ENCODE measurements around the gene MN1.

Gene MN1

GRCh38 chr22:27827604-27828587 is 26.3 kb upstream of the MN1 start:
- no peak for DNase-seq (ENCODE audit: low read depth in 2 of 2, low spot score in 1 of 2)

- DNase-seq (ENCODE audit: low read depth in 2 of 2, low spot score in 1 of 2): no peak
Measured at GRCh38 chr22:27825174-27825573, 23.6 kb upstream of the MN1 start.

DNA sequence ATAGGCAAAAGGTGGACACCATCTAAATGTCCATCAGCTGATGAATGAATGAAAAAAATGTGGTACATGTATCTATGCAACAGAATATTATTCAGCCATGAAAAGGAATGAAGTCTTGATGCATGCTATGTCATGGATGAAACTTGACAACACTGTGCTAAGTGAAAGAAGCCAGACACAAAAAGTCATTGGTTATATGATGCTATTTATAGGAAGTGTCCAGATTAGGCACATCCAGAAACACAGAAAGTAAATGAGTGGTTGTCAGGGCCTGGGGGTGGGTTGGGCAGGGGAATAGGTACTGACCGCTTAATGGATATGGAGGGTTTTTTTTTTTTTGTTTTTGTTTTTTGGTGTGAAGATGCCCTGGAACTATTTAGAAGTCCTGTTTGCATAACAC is 21.7 kb upstream of the MN1 start:
- DNase-seq (ENCODE audit: low read depth in 2 of 2, low spot score in 1 of 2): no peak

DNA sequence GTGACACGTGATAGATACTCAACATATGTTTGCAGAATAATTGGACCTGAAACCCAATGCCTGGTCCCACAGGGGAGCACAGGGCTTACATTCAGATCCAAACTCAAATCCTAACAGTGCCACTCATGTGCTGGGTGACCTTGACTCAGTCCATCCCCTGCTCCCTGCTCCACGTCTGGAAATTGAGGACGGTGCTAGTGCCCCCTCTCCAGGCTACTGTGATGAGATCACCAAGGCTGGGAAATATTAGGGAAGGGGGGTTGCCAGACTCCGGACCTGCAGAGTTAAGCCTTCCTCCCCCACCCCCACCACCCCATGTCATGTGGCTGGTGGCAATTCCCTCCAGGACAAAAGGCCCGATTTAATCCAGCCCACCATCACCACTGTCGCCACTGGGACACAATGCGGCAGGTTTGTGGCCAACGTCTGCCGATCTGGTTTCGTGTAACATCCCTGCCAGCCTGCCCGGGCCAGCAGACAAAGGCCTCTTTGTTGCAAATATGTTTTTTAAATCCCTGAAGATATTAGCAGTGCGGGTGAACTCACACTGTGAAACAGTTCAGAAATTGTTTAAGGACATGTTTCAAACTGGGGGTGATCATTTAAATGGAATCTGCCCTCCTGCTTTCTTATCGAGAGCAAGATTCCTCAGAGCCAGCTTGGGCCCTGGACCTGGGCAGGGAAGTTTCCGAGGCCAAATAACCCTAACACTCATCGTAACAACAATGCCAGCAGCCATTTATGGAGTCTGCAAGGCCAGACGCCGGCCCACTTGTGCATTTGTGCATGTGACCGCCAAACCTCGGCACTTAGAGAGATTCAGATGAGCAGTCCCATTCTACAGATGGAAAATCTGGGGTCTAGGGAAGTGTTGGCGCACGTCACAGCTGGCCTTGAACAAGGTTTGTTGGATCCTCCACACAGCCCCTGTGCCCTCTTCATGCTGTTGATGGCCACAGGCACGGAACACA is 19.6 kb upstream of the MN1 start:
- DNase-seq (ENCODE audit: low read depth in 2 of 2, low spot score in 1 of 2): no peak

GRCh38 chr22:27816552-27816951 is 15.0 kb upstream of the MN1 start:
- no peak for DNase-seq (ENCODE audit: low read depth in 2 of 2, low spot score in 1 of 2)

GRCh38 chr22:27815826-27816530 is 14.4 kb upstream of the MN1 start:
- no peak for DNase-seq (ENCODE audit: low read depth in 2 of 2, low spot score in 1 of 2)

DNA sequence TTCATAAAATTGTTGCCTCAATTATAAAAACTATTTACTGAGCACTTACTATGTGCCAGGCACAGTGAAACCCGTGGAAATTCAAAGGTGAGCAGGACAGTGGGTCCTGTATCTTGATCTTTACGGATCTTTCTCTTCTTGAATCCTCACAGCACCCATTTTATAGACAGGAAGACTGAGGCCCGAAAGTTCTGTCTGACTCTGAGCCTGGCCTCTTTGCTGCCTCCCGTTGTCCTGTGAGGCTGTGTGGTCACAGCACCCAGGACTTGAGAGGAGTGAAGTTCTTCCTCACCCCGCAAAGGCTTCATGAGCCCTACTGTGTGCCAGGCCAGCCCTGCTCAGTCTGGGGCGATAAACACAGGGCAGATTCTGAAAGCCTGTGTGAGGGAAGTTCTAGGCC is 13.4 kb upstream of the MN1 start:
- no peak for DNase-seq (ENCODE audit: low read depth in 2 of 2, low spot score in 1 of 2)

- DNase-seq (ENCODE audit: low read depth in 2 of 2, low spot score in 1 of 2): no peak
Measured at GRCh38 chr22:27811778-27812177, 10.2 kb upstream of the MN1 start.

DNA sequence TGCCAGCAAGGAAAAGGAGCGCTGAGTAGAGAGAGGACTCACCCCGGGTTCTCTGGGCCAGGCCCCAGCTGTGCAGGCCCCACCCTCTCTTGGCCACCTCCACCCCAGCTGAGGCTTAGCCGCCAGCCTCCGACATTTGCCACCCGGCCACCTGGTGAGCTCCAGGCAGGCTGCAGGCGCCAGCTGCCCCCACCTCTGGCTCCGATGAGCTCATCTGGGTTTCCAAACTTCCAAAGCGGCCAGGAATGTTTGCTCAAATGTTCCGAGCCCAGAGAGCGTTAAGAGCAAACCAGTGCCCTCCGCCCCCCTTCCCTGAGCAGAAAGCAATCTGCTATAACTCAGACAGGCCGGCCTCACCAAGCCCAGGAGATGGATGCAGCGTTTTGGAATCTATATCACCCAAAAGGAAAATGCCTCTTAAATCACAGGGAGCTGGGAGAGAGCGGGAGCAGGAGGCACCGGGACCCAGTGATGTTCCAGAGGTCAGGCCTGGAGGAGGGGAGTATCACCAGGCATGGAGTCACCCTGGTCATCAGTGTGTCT is 9.1 kb upstream of the MN1 start:
- DNase-seq (ENCODE audit: low read depth in 2 of 2, low spot score in 1 of 2): no peak

GRCh38 chr22:27809700-27810608 is 8.4 kb upstream of the MN1 start:
- no peak for DNase-seq (ENCODE audit: low read depth in 2 of 2, low spot score in 1 of 2)

- DNase-seq (ENCODE audit: low read depth in 2 of 2, low spot score in 1 of 2): no peak
Measured at GRCh38 chr22:27809226-27809603, 7.7 kb upstream of the MN1 start.

- no peak for DNase-seq (ENCODE audit: low read depth in 2 of 2, low spot score in 1 of 2)
Measured at GRCh38 chr22:27808451-27809225, 7.1 kb upstream of the MN1 start.

GRCh38 chr22:27805841-27806240 is 4.3 kb upstream of the MN1 start:
- DNase-seq (ENCODE audit: low read depth in 2 of 2, low spot score in 1 of 2): no peak

DNA sequence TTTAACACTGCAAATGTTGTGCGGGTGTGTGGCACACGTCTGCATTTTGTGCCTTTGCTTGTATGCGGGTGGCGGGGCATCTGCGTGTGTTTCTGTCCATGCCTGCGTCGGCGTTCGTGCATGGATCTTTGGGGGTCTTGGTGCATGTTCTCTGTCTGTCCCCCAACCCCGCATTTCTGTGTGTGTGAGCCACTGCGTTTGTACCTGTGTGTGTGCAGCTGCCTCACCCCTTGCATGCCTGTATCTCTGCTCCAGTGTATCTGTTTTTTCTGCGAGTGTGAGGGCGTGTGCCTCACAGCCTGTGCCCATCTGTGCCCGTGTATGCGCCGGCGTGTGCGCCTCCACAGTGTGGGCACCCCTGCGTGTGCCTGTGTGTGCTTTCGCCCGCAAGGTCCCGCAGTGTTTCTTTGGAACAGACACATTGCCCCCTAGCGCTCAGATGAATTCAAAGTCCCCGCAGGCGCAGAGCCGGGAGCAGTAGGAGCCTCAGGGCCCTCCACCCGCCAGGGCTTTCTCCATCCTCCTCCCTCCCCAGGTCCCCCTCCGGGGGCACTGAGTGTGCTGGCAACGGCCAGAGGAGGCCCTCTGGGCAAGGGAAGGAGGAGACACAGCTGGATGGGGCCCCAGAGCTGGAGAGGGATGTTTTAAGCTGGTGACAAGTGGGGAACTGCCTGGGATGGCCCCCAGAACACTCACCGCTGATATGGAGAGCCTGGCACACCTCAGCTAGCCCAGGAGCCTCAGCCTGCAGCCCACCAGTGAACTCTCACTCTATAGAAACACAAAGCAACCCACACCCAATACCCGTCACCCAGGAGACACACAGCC is 3.1 kb upstream of the MN1 start:
- peak in 1 of 2 donors; percentile 11 for DNase-seq (ENCODE audit: low read depth in 2 of 2, low spot score in 1 of 2)

DNA sequence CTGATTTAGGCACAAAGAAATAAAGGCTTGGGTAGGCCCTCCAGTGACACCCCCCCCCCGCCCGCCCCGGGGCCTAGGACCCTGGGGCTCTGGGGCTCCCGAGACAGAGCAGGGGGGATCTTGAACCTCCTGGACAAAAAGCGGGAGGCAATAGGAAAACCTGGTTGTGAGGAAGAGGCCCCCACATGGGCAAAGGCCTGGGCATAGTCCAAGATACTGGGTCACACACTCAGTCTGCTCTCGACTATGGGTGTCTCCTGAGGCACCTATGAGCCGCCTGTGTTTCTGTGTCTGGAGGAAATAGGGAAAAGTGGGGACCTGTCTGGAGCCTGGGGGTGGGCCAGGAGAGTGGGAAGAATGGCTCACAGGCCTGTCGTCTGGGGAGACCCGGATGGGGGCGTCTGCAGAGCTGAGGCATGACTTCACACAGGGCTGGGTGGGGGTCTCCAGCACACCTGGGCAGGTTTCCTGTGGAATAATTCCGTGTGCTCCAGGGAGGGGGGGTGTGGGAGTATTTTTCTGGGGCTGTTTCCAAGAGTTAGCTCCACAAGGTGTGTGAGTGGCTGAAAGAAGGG is 2.4 kb upstream of the MN1 start:
- no peak for DNase-seq (ENCODE audit: low read depth in 2 of 2, low spot score in 1 of 2)

- no peak for DNase-seq (ENCODE audit: low read depth in 2 of 2, low spot score in 1 of 2)
Measured at GRCh38 chr22:27802346-27803073, 954 bp upstream of the MN1 start.

DNA sequence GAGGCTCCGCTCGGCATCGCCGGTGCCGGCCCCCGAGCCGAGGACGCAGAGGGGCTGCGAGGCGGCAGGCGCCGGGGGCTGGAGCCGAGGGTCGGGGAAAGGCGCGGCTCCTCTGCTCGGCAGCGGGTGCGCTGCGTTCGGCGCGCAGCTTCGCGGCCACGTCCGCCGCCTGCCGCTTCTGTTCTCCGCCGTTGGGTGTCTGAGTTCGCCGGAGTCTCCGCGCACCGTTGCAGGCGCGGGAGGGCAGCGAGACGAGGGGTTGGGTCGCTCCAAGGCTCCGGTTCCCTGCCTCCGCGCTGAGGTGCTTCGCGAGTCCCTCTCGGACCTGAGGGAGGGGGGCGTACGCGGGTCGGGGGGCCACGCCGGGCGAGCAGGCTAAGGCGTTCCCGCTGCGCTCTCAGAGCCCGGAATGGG is 347 bp downstream of the MN1 start:
- DNase-seq (ENCODE audit: low read depth in 2 of 2, low spot score in 1 of 2): no peak
